ENCODE results near the gene MPV17L2.
"Not testable (repeated sequence)": the region's sequence is repeated elsewhere in the genome, so short reads cannot be mapped to it uniquely, and the experiment has no call there.

MPV17L2 gene

DNA sequence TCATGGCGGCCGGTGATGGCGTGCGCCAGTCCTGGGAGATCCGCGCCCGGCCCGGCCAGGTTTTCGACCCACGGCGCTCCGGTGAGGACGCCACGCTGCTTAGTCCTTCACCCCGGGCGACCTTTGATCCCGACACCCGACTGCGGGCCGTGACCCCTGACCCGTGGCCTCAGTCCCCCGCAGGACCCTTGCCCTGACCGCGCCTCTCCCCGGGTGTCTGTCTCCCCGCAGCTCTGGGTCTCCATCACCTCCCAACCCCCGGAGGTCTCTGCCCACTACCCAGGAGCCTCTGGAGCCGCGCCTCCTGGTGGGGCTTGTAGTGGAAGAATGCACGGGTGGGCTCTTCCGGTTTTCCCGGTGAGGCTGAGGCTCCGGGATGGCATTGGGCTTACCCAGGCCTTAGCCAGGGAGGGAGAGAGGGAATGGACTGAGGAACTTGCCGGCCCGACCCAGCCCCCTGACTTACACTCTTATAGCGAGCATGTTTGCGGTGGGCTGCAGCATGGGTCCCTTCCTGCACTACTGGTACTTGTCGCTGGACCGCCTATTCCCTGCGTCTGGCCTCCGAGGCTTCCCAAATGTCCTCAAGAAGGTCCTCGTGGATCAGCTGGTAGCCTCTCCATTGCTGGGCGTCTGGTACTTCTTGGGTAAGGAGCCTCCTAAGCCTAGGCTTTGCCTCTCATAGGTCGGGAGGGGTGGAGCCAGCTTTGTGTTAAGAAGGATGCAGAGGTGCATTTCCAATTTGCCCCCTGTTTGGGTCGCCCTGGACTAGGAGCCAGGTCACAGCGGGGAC, 566 bp downstream of the MPV17L2 start:
- no peak for DNase-seq

DNA sequence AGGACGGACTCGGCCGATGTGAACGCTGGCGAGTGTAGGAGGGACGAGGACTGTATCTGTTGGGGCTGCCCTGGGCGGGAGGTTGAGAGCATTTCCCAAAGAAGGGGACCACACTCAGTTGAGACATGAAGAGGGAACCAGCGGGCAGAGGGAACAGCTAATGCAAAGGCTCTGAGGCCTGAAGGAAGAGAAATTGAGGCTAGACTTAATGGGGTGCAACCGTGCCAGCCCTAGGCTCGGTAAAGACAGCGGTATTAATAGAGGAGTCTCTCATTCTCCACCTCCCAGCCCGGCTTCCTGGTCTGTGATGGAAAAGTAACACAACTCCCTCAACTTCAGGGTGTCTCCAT, 1.1 kb downstream of the MPV17L2 start:
- no peak for DNase-seq

DNA sequence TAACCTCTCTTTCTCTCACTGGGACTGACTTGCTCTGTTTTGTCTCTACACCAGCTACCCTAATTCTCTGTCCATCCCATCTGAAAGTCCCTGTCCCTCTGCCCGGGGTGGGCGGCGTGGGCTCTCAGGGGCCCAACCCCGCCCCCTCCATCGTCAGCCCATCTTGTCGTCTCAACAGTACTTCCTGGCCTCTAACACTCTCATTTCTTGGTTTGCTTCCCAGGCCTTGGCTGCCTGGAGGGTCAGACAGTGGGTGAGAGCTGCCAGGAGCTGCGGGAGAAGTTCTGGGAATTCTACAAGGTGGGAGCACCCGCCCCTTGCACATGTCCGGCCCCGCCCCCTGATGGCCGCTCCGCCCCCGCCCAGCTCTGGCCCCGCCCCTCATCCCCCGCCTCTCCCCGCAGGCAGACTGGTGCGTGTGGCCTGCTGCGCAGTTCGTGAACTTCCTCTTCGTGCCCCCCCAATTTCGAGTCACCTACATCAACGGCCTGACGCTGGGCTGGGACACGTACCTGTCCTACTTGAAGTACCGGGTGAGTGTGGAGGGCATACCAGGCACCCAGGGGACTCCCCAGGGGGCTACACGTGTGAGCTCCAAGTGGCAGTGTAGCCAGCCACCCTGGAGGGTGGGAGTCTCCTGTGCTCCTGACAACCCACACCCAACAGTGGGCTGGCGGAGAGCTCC, 1.7 kb downstream of the MPV17L2 start:
- peak in 1 of 2 donors; percentile 10 for DNase-seq

DNA sequence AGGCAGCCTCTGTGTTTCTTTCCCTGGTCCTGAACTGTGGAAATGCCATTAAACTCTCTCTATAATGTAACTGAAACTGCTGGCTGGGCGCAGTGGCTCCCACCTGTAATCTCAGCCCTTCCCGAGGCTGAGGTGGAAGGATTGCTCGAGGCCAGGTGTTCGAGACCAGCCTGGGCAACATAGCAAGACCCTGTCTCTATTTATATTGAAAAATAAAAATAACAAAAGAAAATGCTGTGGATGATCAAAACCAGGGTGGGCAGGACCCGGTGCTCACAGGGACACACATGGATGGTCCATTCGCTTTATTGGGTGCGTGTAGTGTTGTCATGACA, 3.5 kb downstream of the MPV17L2 start:
- no peak for DNase-seq

DNA sequence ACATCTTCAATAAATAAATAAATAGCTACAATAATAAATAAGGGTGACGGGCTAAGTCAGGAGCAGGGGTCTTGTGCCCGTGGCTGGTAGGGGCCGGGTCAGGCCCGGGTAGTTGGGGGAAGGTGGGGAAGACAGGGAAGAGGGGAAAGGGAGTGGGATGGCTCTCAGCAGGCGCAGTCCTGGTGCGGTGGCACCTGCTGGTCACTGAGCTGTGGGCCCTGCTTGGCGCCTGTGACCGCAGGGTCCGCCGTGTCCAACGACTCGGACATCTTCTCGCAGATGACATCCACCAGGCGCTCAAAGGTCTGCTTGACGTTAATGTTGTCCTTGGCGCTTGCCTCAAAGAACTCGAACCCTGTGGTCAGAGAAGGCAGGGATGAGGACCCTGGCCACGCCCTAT, 4.3 kb downstream of the MPV17L2 start:
- no peak for DNase-seq

DNA sequence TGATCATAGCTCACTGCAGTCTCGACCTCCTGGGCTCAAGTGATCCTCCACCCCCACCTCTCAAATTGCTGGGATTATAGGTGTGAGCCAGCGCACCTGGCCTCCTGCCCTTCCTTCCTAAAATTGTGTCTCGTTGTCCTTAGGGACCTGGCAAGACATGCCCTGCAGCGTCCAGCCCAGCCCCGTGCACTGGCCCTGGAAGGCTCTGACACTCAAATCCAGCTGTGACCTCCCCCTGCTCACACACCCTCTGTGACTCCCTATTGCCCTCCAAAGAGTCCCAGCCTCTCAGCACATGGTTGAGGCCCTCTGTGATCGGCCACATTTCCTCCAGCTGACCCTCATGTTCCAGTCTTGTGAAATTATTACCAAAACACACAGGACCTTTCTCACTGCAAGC, 4.9 kb downstream of the MPV17L2 start:
- no peak for DNase-seq

DNA sequence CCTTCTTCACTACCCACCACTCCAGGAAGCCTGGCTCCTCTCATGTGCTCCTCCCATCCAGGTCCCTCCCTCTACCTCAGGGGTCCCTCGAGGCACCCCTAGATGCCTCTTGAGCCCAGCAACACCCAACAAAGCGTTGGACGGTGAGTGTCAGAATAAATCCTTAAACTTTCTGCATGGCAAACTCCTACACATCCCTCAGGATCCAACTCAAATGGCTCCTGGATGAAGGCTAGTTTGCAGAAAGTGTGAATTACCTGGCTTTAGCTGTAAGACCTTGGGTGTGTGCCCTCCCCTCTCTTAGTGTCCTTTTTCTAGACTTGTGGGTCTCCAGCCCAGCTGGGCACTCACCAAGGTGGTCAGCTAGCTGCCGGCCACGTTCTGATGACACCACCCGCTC, 5.4 kb downstream of the MPV17L2 start:
- no peak for DNase-seq

DNA sequence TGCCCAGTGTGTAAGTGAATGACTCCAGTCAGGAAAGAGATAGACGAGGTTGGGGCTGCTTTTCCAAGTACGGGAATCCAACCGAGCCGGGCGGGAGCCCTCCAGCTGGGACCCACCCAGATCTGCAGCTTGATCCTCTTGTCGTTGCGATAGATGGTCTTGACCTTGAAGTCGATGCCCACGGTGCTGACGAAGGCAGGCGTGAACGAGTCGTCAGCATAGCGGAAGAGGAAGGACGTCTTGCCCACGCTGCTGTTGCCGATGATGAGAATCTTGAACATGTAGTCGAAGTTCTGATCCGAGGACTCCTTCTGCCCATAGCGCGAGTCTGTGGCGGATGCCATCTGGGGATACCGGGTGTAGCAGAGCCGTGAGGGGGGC, 9.4 kb downstream of the MPV17L2 start:
- DNase-seq = no peak

DNA sequence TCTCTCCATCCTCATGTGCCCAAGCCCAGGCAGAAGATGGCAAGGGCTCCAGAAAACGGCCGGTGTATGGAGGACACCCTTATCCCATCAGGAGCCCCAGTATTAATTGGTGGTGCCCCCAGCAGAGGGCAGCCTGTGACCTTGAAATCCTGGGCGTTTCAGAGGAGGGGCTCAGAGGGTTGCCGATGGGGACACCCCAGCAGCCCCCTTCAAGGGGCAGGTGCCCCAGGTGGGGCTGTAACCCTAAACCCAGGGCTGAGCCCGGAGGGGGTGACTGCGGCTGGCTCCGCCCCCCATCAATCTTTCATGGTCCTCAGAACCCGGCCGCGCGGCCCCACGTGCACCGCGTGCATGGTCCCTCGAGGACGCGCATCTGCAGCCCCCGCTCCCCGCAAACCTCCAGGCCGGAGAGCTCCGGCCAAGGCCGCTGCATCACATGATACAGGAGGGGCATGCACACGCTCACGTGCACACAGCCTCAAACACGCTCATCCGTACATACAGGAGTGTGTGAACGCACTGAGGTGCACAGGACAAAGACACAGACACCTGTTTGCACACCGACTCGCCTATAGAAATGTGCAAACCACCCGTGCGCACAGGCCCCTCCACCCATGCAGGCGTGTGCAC, 9.9 kb downstream of the MPV17L2 start:
- DNase-seq = no peak

DNA sequence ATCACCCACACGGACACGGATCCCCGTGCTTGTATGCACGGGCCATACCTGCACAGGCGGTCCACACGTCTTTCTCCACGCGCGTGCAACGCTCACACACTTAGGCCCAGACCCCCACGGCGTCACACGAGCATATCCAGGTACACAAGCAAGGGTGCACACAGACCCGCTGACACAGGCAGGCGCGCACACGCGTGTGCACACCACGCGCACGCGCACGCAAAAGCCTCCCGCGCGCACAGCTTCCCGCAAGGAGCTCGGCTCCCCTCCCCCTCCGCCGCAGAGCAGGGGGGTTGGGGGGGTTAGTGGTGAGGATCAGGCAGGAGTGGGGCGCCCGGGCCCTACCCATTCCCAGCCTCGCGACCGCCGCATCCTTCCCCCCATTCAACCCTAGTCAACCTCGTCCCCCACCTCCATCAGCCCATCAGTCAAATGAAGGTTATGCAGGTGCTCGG, 10.4 kb downstream of the MPV17L2 start:
- no peak for DNase-seq

DNA sequence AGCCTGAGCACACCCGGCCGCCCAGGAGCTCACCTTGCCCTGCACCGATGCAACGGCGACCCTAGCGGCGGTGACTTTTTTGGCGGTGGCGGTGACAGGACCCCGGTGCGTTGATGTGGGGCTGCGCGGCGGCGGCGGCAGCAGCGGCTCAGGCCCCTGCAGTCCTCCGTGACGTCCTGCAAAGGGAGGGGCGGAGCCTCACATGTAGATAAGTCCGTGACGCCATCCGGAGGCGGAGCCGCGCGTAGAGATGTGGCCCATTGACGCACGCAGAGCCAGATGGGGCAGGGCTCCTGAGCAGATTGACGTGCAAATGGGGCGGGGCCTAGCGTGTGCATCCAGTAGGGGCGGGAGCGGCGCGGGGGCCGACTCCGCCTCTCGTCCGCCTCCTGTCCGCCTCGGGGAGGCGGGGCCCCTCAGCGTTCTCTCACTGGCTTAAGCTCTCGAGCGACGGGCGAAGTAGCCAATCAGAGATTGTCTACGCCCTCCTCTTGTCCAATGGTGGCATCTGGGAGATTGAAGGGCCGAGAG, 10.9 kb downstream of the MPV17L2 start, which contains the start of gene RAB3A:
RAB3A (minus strand) TSS at position 180 of the 531 bp plus-strand sequence. CDS start 1,302 bp downstream, outside the sequence.
- DNase-seq = peak; percentile 95 to 100

DNA sequence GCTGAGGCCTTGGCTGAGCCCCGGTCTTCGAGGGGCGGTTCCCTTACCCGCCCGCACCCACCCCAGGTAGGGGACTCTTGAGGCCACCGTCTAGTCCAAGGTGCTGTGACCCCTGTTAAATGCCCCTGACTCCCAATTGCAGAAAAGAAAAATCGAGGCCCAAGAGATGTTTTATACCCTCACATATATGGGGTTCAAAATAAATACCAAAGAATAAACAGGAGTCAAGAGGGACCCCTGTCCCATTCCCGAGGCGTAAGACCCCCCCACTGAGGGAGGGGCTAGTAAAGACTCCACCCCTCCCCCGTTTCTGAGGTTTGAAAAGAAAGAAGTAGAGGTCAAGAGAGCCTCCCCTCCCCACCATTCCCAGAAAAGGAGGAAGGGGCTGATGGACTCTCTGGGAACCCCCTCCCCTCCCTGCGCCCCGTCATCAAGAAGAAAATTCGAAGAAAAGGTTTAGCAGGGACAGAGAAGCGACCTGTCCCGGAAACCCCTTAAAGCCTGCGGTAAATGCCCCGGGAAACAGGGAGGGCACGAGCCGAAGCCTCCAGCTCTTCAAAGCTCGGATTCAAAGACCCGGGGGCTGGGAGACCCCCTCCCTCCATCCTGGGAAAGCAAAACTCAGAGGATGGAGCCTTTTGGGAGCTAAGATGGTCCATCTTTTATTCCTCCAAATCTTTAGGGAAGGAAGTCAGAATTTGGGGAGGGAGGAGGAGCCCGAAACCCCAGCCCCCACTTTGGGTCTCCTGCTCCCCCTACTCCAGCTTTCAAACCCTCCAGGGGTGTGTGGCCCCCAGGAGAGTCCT, 11.6 kb downstream of the MPV17L2 start:
- peak in 1 of 2 donors; percentile 66 for DNase-seq

DNA sequence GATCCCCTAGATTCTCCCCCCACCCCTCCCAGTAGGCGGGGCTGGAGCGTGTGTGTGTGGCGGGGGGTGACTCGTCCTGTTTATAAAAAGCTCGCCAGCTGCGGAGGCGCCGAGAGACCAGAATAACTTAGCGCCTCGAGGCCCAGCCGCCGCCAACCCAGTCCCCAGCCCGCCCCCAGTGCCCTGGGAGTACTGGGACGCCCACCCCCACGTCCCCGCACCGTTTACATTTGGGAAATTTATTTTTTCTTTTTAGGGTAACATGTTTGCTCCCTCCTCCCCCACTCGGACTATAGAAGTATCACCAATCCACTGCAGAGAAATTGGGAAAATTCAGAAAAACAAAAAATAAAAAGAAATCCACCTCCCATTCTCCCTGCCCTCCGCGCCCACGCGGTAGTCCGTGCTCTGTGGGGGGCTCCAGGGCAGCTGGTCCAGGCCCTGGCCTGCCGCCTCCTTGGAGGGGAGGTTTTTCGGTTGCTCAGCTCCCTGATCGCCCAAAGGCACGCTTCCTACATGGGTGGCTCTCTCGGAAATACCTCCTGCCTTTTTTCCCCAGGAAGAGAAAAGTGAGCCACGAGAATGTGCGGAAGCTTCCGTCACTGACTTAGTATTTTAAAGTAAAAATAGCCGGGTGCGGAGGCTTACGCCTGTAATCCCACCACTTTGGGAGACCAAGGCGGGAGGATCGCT, 12.3 kb downstream of the MPV17L2 start:
- DNase-seq = peak; percentile 38 to 41

DNA sequence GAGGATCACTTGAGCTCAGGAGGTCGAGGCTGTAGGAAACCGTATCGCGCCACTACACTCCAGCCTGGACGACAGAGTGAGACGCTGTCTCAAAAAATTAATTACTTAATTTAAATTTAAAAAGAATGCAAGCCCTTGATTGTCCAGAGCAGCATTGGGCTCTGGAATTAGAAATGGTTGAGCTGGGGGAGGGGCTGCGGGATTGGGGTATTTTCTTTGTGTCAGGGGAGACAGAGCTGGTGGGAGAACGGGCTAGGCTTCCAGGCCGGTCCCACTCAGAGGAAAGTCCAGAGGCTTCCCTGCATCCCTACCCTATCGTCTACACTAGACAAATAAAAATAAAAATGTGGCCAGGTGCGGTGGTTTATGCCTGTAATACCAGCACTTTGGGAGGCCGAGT, 13.0 kb downstream of the MPV17L2 start:
- DNase-seq = no peak

DNA sequence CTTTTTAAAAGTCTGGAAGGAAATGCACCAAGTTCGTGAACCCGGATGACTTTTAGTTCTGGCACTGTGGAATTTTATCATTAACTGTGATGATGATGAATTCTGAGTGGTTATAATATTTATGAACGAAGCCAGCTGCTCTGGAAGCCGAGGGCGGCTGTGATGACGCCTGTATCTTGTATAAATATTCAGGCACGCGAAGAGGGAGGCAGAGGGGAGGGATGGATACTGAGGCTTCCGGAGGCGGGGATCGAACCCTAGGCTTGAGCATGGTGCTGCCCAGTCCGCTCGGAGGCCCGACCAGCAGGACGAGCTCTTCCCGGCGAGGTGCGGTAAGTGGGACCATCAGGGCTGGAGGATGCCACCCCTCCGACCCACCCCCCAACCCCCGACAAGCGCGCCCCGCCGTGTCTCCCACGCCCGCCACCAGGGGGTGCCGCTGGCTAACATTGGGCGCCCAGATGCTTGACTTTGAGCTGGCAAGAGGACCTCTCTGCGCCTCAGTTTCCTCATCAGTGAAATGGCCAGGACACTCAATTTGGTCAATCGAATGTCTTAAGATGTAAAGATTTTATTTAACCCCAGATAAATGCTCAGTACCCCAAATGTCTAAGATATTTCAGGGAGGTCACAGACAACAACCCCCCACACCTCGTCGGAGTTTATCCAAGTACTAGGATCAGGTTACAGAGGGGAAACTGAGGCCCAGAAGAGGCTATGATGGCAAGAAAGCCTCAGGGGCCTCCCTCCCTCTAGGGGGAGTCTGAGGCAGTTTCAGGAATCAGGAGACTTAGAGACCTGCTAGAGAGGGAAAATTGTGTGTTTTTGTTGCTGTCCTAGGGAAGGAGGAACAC, 15.3 kb downstream of the MPV17L2 start:
- peak in 1 of 2 donors; percentile 17 for DNase-seq

DNA sequence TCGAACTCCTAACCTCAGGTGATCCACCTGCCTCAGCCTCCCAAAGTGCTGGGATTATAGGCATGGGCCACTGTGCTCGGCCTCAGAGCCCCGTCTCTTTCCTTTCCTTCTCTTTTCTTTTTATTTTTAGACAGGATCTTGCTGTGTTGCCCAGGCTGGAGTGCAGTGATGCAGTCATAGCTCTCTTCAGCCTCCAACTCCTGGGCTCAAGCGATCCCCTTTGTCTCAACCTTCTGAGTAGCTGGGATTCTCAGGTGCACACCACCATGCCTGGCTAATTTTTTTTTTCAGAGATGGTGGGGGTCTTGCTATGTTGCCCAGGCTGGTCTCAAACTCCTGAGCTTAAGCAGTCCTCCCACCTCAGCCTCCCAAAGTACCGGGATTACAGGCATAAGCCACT, 16.9 kb downstream of the MPV17L2 start:
- DNase-seq = not testable (repeated sequence)

DNA sequence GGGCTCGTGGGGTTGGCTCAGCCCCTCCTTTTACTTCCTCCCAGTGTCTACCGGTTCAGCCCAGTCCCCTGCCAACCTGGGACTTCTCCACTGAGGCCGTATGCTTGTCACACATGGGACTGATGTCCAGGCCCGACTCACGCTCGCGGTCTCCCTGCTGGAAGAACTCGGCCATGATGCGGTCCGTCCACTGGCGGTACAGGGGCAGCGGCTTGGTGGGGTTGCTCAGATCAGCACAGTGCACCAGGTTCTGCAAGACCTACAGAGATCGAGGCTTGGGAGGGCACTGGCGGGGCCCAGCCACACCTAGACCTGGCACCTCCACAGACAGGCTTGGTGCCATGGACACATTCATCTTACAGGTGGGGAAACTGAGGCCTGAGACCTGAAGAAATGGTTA, 18.7 kb downstream of the MPV17L2 start:
- no peak for DNase-seq

DNA sequence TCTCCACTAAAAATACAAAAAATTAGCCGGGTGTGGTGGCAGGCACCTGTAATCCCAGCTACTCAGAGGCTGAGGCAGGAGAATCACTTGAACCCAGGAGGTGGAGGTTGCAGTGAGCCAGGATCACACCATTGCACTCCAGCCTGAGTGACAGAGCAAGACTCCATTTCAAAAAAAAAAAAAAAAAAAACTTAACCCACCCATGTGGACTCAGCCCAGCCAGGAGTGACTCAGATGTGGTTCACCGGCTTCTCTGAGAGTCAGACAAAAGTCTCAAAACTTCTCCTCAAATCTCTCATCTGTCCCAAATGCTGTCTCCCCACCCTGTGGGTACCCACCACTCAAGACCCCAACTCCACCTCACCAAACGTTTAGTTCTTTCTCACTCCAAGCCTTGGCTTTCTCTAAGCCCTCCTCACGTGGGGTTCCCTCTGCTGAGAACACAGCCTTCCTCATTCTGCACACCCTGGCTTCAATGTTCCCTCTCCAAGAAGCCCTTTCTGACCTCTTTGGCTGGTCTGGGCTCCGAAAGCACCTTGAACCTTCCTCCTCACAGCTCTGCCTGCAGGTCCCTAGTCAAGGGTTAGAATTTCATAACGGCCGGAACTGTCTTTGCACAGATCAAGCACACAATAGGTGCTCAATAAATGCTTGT, 21.9 kb downstream of the MPV17L2 start:
- DNase-seq = no peak

DNA sequence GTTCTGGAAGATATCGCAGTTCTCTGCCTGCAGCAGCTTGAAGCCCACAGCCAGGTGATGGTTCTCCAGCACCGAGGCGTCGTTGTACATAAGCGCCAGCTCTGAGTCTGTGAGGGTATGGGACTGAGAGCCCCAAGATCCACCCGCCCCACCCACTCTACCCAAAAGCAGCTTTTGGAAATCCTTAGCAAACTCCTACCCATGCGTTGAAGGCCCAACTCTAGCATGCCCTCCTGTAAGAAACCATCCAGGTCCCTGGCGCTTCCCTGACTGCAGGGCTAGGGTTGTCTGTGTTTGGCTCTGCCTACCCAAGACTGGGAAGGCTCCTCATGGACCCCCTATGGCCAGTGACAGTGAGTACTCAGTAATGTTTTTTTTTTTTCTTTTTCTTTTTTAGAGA, 23.8 kb downstream of the MPV17L2 start:
- DNase-seq = no peak

DNA sequence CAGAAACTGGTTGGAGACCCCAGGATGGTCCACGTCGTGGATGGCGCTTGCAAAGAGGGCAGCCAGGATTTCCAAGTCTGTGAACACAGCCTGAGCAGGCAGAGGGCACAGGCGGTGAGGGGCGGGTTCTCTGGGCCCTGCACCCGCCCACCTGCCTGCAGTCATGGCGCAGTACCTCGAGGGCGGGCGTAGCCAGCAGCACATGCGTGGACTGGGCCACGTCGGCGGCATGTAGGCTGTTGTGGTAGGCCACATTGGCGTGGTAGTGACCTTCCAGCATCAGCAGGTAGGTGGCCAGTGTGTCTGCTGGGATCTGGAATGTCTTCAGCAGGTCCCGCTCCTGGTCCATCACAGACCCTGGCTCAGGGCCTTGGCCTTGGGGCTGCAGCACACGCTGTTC, 25.1 kb downstream of the MPV17L2 start:
- no peak for DNase-seq

DNA sequence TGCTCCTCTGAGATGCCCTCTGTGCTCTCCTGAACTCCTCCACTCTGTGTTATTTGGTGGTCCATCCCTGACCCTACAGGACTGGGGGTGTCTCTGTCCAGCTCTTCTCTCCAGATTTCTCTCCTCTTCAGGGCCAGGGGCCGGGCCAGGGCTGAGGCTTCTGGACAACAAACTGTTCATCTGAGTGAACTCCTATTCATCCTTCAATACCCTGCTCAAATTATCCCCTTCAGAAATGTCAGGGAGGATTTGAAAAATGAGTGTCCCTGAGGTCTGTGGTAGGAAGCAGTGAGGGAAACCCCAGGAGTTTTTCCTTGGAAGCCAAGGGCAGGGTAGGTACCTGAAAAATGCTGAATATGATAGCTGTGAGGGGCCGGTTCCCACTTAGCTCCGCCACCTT, 25.6 kb downstream of the MPV17L2 start:
- no peak for DNase-seq
